Ishikawa (cell line): ENCODE results near the gene B9D2.

ENCODE experiments used
- CEBPB ChIP-seq: IDR thresholded peaks from 2 replicates; pipeline ENCODE4 v1.6.1; 2012
- CREB1 ChIP-seq: IDR thresholded peaks from 2 replicates; pipeline ENCODE4 v1.6.1; 2012; ENCODE audit warnings: low read depth
- EGR1 ChIP-seq: IDR thresholded peaks from 2 replicates; pipeline ENCODE4 v1.6.1; 2012
- EP300 ChIP-seq: IDR thresholded peaks from 2 replicates; pipeline ENCODE4 v1.6.1; 2012; ENCODE audit warnings: borderline replicate concordance
- FOXM1 ChIP-seq: IDR thresholded peaks from 2 replicates; pipeline ENCODE4 v1.6.1; 2012; ENCODE audit warnings: low read depth, borderline replicate concordance
- MAX ChIP-seq: IDR thresholded peaks from 2 replicates; pipeline ENCODE4 v1.6.1; 2012
- NFIC ChIP-seq: IDR thresholded peaks from 2 replicates; pipeline ENCODE4 v1.6.1; 2012
- RAD21 ChIP-seq: IDR thresholded peaks from 2 replicates; pipeline ENCODE4 v1.6.1; 2012; ENCODE audit warnings: low read depth
- REST ChIP-seq: IDR thresholded peaks from 2 replicates; pipeline ENCODE4 v1.6.1; 2012; ENCODE audit warnings: low read depth, mild to moderate bottlenecking
- TAF1 ChIP-seq: IDR thresholded peaks from 2 replicates; pipeline ENCODE4 v1.6.1; 2012; ENCODE audit warnings: low read depth, mild to moderate bottlenecking
- TCF12 ChIP-seq: IDR thresholded peaks from 2 replicates; pipeline ENCODE4 v1.6.1; 2012; ENCODE audit warnings: low read depth
- TEAD4 ChIP-seq: IDR thresholded peaks from 2 replicates; pipeline ENCODE4 v1.6.1; 2012
- USF1 ChIP-seq: IDR thresholded peaks from 2 replicates; pipeline ENCODE4 v1.6.1; 2012
- YY1 ChIP-seq: IDR thresholded peaks from 2 replicates; pipeline ENCODE4 v1.6.1; 2012; ENCODE audit warnings: low read depth
- ZBTB7A ChIP-seq: IDR thresholded peaks from 2 replicates; pipeline ENCODE4 v1.6.1; 2012; ENCODE audit warnings: low read depth

Gene B9D2

GRCh38 chr19:41403181-41403970 lies 39.4 kb upstream of the B9D2 start:
- TF ChIP-seq TAF1: no peak
- no peak for TF ChIP-seq EGR1
- TF ChIP-seq RAD21: no peak
- TF ChIP-seq CREB1: no peak
- TF ChIP-seq TCF12: no peak
- TF ChIP-seq ZBTB7A: no peak
- TF ChIP-seq EP300: no peak
- TF ChIP-seq NFIC: no peak
- TF ChIP-seq TEAD4: no peak
- TF ChIP-seq YY1: no peak
- TF ChIP-seq MAX: no peak
- TF ChIP-seq CEBPB: no peak
- TF ChIP-seq REST: no peak
- no peak for TF ChIP-seq FOXM1
- no peak for TF ChIP-seq USF1

GRCh38 chr19:41402010-41402409 lies 38.1 kb upstream of the B9D2 start:
- TF ChIP-seq RAD21 (no peak), USF1 (no peak), TAF1 (no peak), TCF12 (no peak), MAX (no peak), CREB1 (no peak), CEBPB (no peak), YY1 (no peak), ZBTB7A (no peak), TEAD4 (no peak), EP300 (no peak), EGR1 (no peak), FOXM1 (no peak), REST (no peak), NFIC (no peak)

GRCh38 chr19:41401483-41401882 lies 37.5 kb upstream of the B9D2 start:
- TF ChIP-seq TAF1: no peak

- TF ChIP-seq YY1 (no peak), REST (no peak), TCF12 (no peak), FOXM1 (no peak)
Measured at GRCh38 chr19:41399525-41399924, 35.6 kb upstream of the B9D2 start.

GRCh38 chr19:41399091-41399490 lies 35.1 kb upstream of the B9D2 start:
- TF ChIP-seq TCF12 (no peak), EP300 (no peak), USF1 (no peak), EGR1 (no peak), NFIC (no peak), RAD21 (no peak), TEAD4 (no peak), CEBPB (no peak), FOXM1 (no peak), TAF1 (no peak), MAX (no peak), CREB1 (no peak), REST (no peak), YY1 (no peak), ZBTB7A (no peak)
